Transverse colon (tissue), 4 donors: Measurements from ENCODE around the gene LZTFL1. TPM values are rescaled to one million over a fixed set of nuclear protein-coding genes. Genes with fewer than 3 reads are reported as not detected.

Experiments used
- DNase-seq: peaks from one replicate; pipeline ENCODE4 v3.0.0-alpha.2; 2019
- H3K27ac ChIP-seq, 4 donors: fragments of 200-600 bp; sonication (generic); 2 replicates each; pipeline ENCODE4 v1.5.1; 2016 to 2018; ENCODE audit warnings: inconsistent platforms in 4 of 4
- H3K27me3 ChIP-seq: fragments of 200-600 bp; sonication (generic); 2 replicates; pipeline ENCODE4 v1.5.1; 2017; ENCODE audit warnings: inconsistent platforms
- H3K36me3 ChIP-seq, 4 donors: fragments of 200-600 bp; sonication (generic); 2 replicates each; pipeline ENCODE4 v1.5.1; 2017 to 2019; ENCODE audit warnings: inconsistent platforms in 4 of 4
- H3K4me1 ChIP-seq, 4 donors: fragments of 200-600 bp; sonication (generic); 2 replicates each; pipeline ENCODE4 v1.5.1; 2017 to 2020; ENCODE audit warnings: inconsistent platforms in 4 of 4
- H3K4me3 ChIP-seq, 4 donors: fragments of 200-600 bp; sonication (generic); 1 replicate in 1 of 4; 2 replicates in 3 of 4; pipeline versions ENCODE4 v1.5.1 to v1.6.1; 2017 to 2019; ENCODE audit warnings: inconsistent platforms in 4 of 4
- H3K9me3 ChIP-seq, 2 donors: fragments of 200-600 bp; sonication (generic); 2 replicates each; pipeline ENCODE4 v1.5.1; 2017 to 2019; ENCODE audit warnings: inconsistent platforms in 2 of 2
- CTCF ChIP-seq, 5 experiments: fragments of 200-600 bp in 3 of 5; fragments of 450-650 bp in 2 of 5; sonication (generic) in 3 of 5; IDR thresholded peaks; 1 replicate in 2 of 5; 2 replicates in 3 of 5; pipeline ENCODE4 v1.5.1; 2016 to 2017; ENCODE audit warnings: antibody characterized with exemption in 5 of 5, inconsistent platforms in 3 of 5, mild to moderate bottlenecking in 2 of 5, moderate library complexity in 1 of 5
- EP300 ChIP-seq: sonication (generic); formaldehyde crosslinking; IDR thresholded peaks from one replicate; pipeline ENCODE4 v1.6.1; 2017; ENCODE audit warnings: antibody characterized with exemption, low read depth
- POLR2A ChIP-seq: fragments of 450-650 bp; IDR thresholded peaks from one replicate; pipeline ENCODE4 v1.6.1; 2016; ENCODE audit warnings: antibody characterized with exemption, mild to moderate bottlenecking, moderate library complexity
- POLR2AphosphoS5 ChIP-seq, 3 donors: sonication (generic); formaldehyde crosslinking; IDR thresholded peaks; one replicate each; pipeline ENCODE4 v1.6.1; 2016; ENCODE audit warnings: antibody characterized with exemption in 3 of 3
- WGBS, 2 donors: methylation state at CpG; one replicate each; pipeline ENCODE4 v1.1.5; 2018; ENCODE audit warnings: low coverage in 1 of 2; 5-methylcytosine and 5-hydroxymethylcytosine counted together
- in situ Hi-C, 4 donors: fragments of 200-750 bp; cut with MboI; loops; one replicate each; pipeline versions ENCODE4 v1.15.0 to v1.15.1; 2017; ENCODE audit warnings: low sequenced_read_pairs in 3 of 4, low pct_ligation_motif_present in 1 of 4, low pct_unique_long_range_greater_than_20kb in 1 of 4
- intact Hi-C: fragments of 100-400 bp; cut with DNase I; formaldehyde crosslinking; loops from one replicate; pipeline ENCODE4 v1.15.1; 2023; ENCODE audit warnings: low total_unique reads
- total RNA-seq, 4 donors: library from RNA; depleted of rRNA; stranded (reverse); fragments of >200 nt; gene quantifications; one replicate each; pipeline ENCODE4 v1.1.0, GENCODE V29; 2016

Gene LZTFL1
- total RNA-seq, 4 donors from 2014 or later = 3.7 to 10.3 (median 7.8) TPM

GRCh38 chr3:45796902-45797637, 44.8 kb downstream of the LZTFL1 start:
- peak overlapping the region in 2 of 4 donors; percentile 37 to 46 for H3K4me3 ChIP-seq
- WGBS, 2 donors = 50 to 67% methylated on average over 3 to 13 of the region's 13 CpGs
- in situ Hi-C loops (no loop called here), intact Hi-C loops (loop anchor here (1.0 kb wide), 1 partner anchor 46 kb away; no protein-coding TSS in a partner anchor)
- no peaks in the 10 kb centered on the region for H3K9me3 ChIP-seq
- H3K27ac ChIP-seq = no peak overlapping the region
- TF ChIP-seq CTCF (IDR thresholded peaks at IDR 0.05) (no peak), EP300 (no peak), POLR2AphosphoS5 (IDR thresholded peaks at IDR 0.05) (no peak), POLR2A (no peak)
- H3K27me3 ChIP-seq = peaks cover 47% of the 10 kb centered on the region
- peaks cover 6 to 10% (median 10%) of the 10 kb centered on the region in 4 donors for H3K4me1 ChIP-seq
- no peaks in the 10 kb centered on the region for H3K36me3 ChIP-seq
- no peak for DNase-seq

GRCh38 chr3:45795882-45796765, 45.8 kb downstream of the LZTFL1 start, which contains the start of gene SLC6A20:
SLC6A20 (minus strand) TSS chr3:45796536; CDS start chr3:45796419, 117 bp downstream.
- H3K27ac ChIP-seq = no peak within 1 kb of the TSS
- 0 to 5% methylated on average over 3 to 48 of the region's 91 CpGs for WGBS, 2 donors
- no peak for TF ChIP-seq CTCF (IDR thresholded peaks at IDR 0.05)
- no peak for TF ChIP-seq EP300
- no peak for TF ChIP-seq POLR2AphosphoS5 (IDR thresholded peaks at IDR 0.05)
- no peak for TF ChIP-seq POLR2A

GRCh38 chr3:45795509-45795881, 46.4 kb downstream of the LZTFL1 start:
- WGBS, 2 donors = 28 to 29% methylated on average over 14 of the region's 14 CpGs
- Histone ChIP-seq H3K36me3 (no peaks in the 10 kb centered on the region), H3K4me1 (peaks cover 6 to 10% (median 10%) of the 10 kb centered on the region in 4 donors), H3K27ac (no peak overlapping the region), H3K4me3 (peak overlapping the region in 2 of 4 donors; percentile 37 to 46), H3K27me3 (peaks cover 47% of the 10 kb centered on the region), H3K9me3 (no peaks in the 10 kb centered on the region)
- DNase-seq = no peak
- in situ Hi-C loops = no loop called here
- intact Hi-C loops = no loop called here
- TF ChIP-seq CTCF (IDR thresholded peaks at IDR 0.05) (no peak), POLR2AphosphoS5 (IDR thresholded peaks at IDR 0.05) (no peak), EP300 (no peak), POLR2A (no peak)

More at GRCh38 chr3:45795882-45796765, 45.8 kb downstream of the LZTFL1 start, which contains the start of gene SLC6A20:
- Histone ChIP-seq H3K4me3 (peak within 1 kb of the TSS; percentile 9 to 46 (median 28)), H3K4me1 (peaks cover 6 to 10% (median 10%) of the 10 kb centered on the region in 4 donors), H3K27me3 (peaks cover 47% of the 10 kb centered on the region), H3K9me3 (no peaks in the 10 kb centered on the region), H3K36me3 (no peaks in the 10 kb centered on the region)
- in situ Hi-C loops (no loop called here), intact Hi-C loops (no loop called here)
- peak; percentile 58 for DNase-seq

- in situ Hi-C loops = no loop called here
- WGBS, 2 donors = 90 to 96% methylated on average over 1 of the region's 1 CpG
- Histone ChIP-seq H3K27me3 (peaks cover 47% of the 10 kb centered on the region), H3K36me3 (no peaks in the 10 kb centered on the region), H3K4me3 (no peak overlapping the region), H3K9me3 (no peaks in the 10 kb centered on the region), H3K4me1 (peaks cover 6 to 10% (median 10%) of the 10 kb centered on the region in 4 donors), H3K27ac (no peak overlapping the region)
- no peak for DNase-seq
- TF ChIP-seq POLR2A = no peak
- no peak for TF ChIP-seq EP300
- no peak for TF ChIP-seq CTCF (IDR thresholded peaks at IDR 0.05)
- no peak for TF ChIP-seq POLR2AphosphoS5 (IDR thresholded peaks at IDR 0.05)
- intact Hi-C loops = no loop called here
These were observed 47.3 kb downstream of the LZTFL1 start for GRCh38 chr3:45794660-45795059.
